ENCODE results near the gene MSH6. TPM values are rescaled to one million over a fixed set of nuclear protein-coding genes. Genes with fewer than 3 reads are reported as not detected.
A peak's percentile ranks its signal among the peaks of the same experiment; 100 is the strongest.

MSH6 gene
- total RNA-seq, 1 donor from 2014 or later, result 89.6 TPM

- no peak for TF ChIP-seq CTCF (conservative IDR thresholded peaks at IDR 0.05; ENCODE audit: low read depth, low read length)
- no peak for DNase-seq (ENCODE audit: low read depth)
- no peak overlapping the region for H3K4me3 ChIP-seq (ENCODE audit: low read depth, low read length)
These were observed 41.3 kb upstream of the MSH6 start for GRCh38 chr2:47741637-47742036.

GRCh38 chr2:47744074-47744473 lies 38.9 kb upstream of the MSH6 start:
- no peak overlapping the region for H3K4me3 ChIP-seq (ENCODE audit: low read depth, low read length)
- TF ChIP-seq CTCF (conservative IDR thresholded peaks at IDR 0.05; ENCODE audit: low read depth, low read length), result no peak
- DNase-seq (ENCODE audit: low read depth), result no peak

GRCh38 chr2:47747878-47748277 lies 35.1 kb upstream of the MSH6 start:
- H3K4me3 ChIP-seq (ENCODE audit: low read depth, low read length), result no peak overlapping the region
- no peak for TF ChIP-seq CTCF (conservative IDR thresholded peaks at IDR 0.05; ENCODE audit: low read depth, low read length)
- no peak for DNase-seq (ENCODE audit: low read depth)

GRCh38 chr2:47751856-47752414 lies 31.0 kb upstream of the MSH6 start:
- H3K4me3 ChIP-seq (ENCODE audit: low read depth, low read length), result no peak overlapping the region
- TF ChIP-seq CTCF (conservative IDR thresholded peaks at IDR 0.05; ENCODE audit: low read depth, low read length), result no peak
- no peak for DNase-seq (ENCODE audit: low read depth)

- peak overlapping the region; percentile 39 for H3K4me3 ChIP-seq (ENCODE audit: low read depth, low read length)
- no peak for TF ChIP-seq CTCF (conservative IDR thresholded peaks at IDR 0.05; ENCODE audit: low read depth, low read length)
- no peak for DNase-seq (ENCODE audit: low read depth)
These were observed 15.5 kb upstream of the MSH6 start for GRCh38 chr2:47767497-47767844.

- TF ChIP-seq CTCF (conservative IDR thresholded peaks at IDR 0.05; ENCODE audit: low read depth, low read length), result peak; percentile 95
These were observed 14.9 kb upstream of the MSH6 start for GRCh38 chr2:47767880-47768609.

GRCh38 chr2:47769318-47769717 lies 13.6 kb upstream of the MSH6 start:
- no peak for TF ChIP-seq CTCF (conservative IDR thresholded peaks at IDR 0.05; ENCODE audit: low read depth, low read length)
- H3K4me3 ChIP-seq (ENCODE audit: low read depth, low read length), result no peak overlapping the region
- no peak for DNase-seq (ENCODE audit: low read depth)

More at GRCh38 chr2:47767880-47768609, 14.9 kb upstream of the MSH6 start:
- H3K4me3 ChIP-seq (ENCODE audit: low read depth, low read length), result peak overlapping the region; percentile 39
- DNase-seq (ENCODE audit: low read depth), result no peak

All from epithelial cell of proximal tubule (primary cell).